Measurements from ENCODE around the gene MAD1L1.
"Not testable (repeated sequence)": the region's sequence is repeated elsewhere in the genome, so short reads cannot be mapped to it uniquely, and the experiment has no call there.

The MAD1L1 gene

GRCh38 chr7:1888425-1888824 is 344.3 kb downstream of the MAD1L1 start:
- no peak for DNase-seq

GRCh38 chr7:1887251-1887650 is 345.5 kb downstream of the MAD1L1 start:
- no peak for DNase-seq

GRCh38 chr7:1886361-1887064 is 346.2 kb downstream of the MAD1L1 start:
- DNase-seq = no peak

DNA sequence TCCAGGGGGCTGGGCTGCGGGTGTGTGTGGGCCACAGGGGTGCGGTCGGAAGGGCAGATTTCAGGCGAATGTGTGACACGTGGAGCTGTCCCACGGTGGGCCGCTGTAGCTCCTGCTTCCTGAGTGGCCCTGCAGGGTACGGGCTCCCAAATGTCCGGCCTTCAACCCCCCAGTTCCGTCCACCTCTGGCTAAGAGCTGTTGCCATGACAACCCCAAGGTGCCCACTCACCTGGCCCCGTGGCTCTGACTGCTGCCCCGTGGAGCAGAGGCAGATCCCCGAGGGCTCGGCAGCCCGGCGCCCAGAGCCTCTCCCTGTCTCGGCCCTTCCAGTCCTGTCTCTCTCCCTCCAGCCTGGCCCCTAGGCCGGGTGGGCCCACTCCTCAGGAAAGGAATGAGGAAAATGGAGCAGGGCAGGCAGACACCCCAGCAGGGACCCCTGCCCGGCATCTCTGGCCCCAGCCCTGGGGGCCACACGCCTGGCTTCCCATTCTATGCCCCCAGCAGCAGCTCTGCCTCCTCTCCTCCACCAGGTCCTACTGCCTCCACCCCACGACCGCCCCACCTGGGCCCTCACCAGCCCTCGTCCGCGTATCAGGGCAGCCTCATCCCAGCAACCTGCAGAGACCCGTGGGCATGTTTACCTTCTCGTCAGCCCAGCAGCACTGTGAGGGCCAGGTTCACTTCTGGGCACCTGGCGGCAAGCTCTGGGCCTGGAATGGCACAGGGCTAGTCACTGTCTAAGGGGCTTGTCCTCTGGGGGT is 347.1 kb downstream of the MAD1L1 start:
- no peak for DNase-seq

DNA sequence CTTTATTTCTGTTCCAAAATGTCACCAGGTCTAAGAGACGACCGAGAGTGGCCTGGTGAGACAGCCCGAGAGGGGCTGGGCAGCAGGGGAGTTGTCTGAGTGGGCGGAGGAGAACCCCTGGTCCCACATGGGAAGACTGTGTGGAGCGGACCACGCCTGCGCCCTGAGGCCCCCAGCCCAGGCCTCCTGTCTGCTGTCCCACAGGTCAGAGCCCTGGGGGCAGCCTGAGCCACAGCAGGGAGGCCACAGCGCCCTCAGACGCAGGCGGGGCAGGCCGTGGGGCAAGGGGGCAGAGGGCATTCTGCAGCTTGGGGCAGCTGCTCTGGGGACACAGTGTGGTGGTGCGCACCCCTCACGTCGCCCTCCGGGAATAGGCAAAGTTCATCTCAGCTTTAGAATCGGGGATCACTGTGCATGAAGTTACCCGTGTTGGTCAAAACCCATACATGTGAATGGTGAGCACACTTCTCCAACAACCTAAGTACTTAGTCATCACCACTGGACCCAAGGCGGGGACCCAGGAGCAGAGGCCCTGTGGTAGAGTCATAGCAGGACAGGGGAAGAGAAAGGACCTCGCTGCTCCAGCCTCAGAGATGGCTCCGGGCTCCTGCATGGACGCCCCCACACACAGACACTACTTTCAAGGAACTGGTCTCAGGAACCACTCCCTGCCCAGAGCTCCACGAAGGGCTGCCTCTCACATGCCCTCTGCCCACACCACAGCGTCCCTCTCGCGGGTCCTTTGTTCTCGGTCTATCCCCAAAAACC is 348.0 kb downstream of the MAD1L1 start:
- DNase-seq = no peak

GRCh38 chr7:1883834-1884582 is 348.7 kb downstream of the MAD1L1 start:
- no peak for DNase-seq

DNA sequence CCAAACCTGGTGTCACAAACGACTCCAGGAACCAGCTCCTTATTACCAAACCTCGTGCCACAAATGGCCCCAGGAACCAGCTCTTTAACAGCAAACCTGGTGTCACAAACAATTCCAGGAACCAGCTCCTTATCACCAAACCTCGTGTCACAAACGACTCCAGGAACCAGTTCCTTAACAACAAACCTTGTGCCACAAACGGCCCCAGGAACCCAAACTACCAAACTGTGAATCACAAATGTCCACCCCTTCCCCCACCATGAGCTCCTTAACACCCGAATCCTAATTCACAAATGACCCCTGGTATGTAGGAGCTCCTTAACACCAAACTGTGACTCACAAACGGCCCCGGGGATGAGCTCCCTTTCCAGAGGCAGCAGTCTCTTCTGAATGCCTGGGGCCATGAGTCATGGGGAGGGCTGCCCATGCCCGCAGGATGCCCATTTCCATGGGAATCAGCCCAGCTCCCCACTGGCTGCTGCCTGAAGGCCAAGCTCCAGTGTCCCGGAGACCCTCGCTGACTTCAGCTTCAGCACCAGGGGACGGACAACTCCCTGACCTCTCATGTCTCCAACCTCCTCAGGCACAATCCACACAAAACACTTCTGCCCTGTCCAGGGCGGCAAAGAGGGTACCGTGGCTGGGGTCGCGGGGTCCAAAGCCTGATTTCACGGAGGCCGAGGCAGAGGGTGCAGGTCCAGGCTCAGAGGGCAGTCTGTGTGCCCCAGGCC is 349.5 kb downstream of the MAD1L1 start:
- no peak for DNase-seq

GRCh38 chr7:1882451-1882850 is 350.3 kb downstream of the MAD1L1 start:
- no peak for DNase-seq

GRCh38 chr7:1881946-1882345 is 350.8 kb downstream of the MAD1L1 start:
- no peak for DNase-seq

DNA sequence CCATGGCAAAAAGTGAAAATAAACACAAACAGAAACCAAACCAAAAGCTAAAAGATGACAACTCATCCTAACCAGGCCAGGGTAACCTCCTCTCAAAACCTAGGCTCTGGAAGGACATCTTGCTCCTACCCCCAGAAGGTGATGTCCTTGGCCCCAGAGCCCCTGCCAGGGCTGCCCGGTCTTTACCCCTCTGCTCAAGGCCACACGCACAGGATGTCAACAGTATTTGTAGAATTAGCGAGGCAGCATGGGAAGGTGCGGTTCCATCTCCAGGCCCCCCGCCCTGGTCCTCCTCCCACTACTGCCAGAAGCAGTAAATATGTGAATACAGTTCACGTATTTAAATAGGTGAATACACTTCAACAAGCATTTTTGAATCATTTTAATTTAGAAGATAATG is 356.1 kb downstream of the MAD1L1 start:
- DNase-seq = not testable (repeated sequence)

DNA sequence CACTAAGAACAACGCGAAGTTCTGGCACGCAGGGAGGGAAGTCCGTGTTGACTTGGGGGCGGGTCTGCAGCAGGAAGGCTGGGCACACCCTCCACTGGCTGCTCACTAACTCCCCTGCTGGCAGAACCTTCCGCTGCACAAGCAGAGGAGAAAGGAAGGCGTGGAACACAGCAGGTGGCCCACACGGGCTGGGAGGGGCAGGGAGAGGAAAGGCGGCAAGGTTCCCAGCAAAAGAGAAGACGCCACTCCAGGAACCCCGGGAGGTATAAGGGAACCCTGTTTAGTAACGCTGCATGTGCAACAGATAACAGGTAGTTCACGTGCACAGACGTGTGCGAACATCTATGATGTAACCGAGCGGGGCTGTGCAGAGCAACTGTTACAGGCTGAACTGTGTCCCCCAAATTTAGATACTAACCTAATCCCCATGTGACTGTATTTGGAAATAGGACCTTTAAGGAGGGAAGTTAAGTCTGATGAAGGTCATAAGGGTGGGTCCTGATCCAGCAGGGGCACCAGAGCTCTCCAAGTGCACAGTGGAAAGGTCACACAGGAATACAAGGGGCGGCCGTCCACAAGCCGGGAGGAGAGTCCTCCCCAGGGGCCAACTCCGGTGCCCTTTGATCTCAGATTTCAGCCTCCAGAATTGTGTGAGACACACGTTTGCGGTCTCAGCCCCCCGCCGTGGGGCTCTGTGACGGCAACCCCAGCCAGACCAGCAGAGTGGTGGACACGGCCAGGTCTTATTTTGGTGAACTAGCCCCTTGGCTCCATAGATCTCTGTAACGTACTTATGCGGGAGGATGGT is 357.1 kb downstream of the MAD1L1 start:
- DNase-seq = peak; percentile 9

GRCh38 chr7:1874590-1875391 is 358.0 kb downstream of the MAD1L1 start:
- DNase-seq = not testable (repeated sequence)

- DNase-seq = no peak
These were observed 358.7 kb downstream of the MAD1L1 start for GRCh38 chr7:1873857-1874589.

DNA sequence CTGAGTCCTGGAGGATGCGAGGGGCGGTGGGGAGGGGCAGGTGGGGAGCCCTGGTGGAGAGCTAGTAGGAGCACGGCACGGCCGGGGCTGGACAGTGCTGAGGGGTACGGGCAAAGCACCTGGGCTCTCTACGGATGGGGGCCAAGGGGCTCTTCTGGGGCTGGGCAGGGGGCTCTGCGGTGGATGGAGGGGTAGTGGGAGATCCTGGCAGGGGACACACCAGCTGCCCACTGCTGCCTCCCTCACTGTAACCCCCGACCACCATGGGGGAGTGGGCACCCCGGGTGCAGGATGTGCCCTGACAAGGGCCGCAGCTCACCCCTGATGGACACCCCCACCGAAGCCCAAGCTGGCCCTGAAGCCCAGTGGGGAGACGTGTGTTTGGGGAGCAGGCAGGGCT is 359.3 kb downstream of the MAD1L1 start:
- no peak for DNase-seq

GRCh38 chr7:1873070-1873405 is 359.7 kb downstream of the MAD1L1 start:
- DNase-seq = no peak

GRCh38 chr7:1872191-1873069 is 360.3 kb downstream of the MAD1L1 start:
- no peak for DNase-seq

GRCh38 chr7:1869452-1870130 is 363.2 kb downstream of the MAD1L1 start:
- no peak for DNase-seq

GRCh38 chr7:1868516-1869165 is 364.1 kb downstream of the MAD1L1 start:
- DNase-seq = no peak

Measured in CD4-positive, alpha-beta T cell treated with Interleukin-21 for 1 hour (primary cell).